NCI-H2227 (cell line): Measurements from ENCODE around the gene RALGPS2.

ENCODE experiments used
- DNase-seq: peaks from one replicate; lab custom pipeline; 2025; ENCODE audit not compliant: unreplicated experiment; lab: John Stamatoyannopoulos, UW

RALGPS2 gene

DNA sequence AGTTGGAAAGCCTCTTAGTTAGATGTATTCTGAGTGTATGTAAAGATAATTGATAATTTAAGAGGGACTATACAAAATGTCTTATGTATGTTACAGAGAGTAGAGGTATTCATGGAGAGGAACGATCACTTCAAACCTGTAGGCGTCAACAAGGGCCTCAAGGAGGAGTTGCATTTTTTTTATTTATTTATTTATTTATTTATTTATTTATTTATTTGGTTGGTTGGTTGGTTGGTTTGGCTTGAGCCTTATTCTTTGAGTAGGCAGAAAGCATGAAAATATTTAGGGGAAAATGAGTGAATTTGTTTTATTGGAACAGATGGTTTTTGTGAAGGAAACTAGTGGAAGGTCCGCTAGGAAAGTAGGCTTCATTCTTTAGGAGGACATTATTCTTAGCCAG lies 137.4 kb downstream of the RALGPS2 start:
- DNase-seq: no peak

DNA sequence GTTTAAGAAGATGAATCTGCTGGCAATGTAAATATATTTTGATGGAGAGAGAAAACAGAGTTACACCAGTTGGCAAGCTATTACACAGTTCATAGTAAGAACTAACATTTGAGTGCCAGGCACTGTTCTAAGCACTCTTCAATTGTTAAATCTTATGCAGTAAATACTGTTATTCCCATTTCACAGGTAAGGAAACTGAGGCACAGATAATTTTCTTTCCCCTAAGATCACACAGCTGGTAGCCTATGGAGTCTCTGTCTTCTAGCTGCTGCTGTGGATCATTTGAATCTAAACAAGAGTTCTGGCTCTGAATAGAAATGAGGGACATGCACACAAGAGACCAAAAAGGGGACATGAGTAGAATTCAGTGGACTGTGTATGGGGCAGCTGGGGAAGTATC lies 137.8 kb downstream of the RALGPS2 start:
- DNase-seq: no peak

DNA sequence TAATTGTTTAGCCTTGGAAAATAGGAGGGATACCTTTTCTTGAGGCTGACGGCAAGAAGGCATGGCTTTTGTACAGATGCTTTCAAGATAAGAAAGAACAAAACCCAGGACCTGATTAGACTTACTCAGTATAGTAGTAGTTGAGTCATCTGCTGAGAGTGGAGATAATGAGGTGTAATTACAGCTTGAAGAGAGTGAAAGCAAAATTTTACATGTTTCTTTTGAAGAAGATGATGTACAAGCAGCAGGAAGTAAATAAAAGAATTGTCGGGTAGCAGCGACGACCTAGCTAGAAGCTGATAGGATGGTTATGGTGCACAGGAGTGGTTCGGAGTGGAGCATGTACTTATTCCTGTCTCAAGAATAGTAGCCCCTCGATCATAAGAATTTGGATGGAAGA lies 139.3 kb downstream of the RALGPS2 start:
- peak; percentile 50 for DNase-seq

DNA sequence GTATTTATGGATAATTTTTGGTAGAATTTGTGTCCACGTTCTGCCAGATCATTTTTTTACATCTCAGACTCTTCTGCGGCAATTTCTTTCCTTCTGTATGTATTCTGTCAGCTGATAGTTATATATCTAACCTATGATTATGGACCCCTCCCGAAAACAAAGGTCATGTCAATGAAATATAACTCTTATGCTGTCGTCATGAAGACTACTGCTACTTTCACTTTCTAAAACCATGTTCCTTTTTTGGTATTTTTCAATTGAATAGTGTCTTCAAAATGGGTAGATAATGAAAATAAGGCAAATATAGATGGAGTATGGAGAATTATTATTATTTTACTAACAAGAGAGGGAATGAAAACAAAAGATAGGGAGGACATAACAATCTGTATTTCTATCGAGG lies 142.6 kb downstream of the RALGPS2 start:
- DNase-seq: peak; percentile 25

DNA sequence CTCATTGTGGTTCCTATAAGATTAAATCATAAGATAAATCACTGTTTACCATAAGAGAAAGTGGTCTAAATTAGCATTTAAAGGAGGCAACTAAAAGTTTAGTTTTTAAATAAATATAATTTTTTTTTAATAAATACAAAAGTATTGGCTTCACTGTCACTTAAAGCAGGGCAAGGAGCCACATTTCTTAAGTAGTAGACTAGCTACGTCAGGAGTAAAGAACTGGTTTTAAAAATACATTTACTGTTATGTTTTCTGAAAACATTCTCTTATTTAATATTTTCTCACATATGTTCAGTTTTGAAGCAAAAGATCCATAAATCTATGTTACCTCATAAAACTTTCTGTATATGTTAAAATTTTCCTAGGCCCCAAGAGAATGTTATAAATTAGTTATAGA lies 143.7 kb downstream of the RALGPS2 start:
- DNase-seq: no peak

DNA sequence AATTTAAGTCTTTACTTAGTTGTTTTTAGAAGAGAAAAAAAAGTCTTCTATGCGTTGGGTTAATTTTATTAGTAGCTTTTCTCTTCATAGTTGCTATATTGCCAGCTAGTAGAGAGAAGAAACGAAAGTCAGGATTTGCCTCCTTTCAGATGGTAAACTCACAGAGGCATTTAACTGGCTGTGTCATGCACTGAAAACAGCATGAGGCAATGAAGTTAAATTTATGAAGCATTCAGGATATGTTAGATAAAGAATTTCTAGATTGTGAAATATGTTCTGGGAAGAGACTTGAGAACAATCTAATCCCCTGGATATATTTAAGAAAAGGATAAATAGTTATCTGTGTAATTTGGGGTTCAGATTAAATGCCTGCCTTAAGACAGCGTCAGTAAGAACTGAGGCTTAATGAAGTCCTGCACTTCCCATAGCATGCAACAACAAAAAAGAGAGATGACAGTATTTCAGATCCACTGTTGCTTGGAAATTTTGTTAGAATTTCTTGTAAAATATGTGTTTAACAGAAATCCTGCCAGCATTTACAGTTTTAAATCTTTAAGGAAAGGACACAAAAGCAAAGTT lies 144.2 kb downstream of the RALGPS2 start:
- no peak for DNase-seq

DNA sequence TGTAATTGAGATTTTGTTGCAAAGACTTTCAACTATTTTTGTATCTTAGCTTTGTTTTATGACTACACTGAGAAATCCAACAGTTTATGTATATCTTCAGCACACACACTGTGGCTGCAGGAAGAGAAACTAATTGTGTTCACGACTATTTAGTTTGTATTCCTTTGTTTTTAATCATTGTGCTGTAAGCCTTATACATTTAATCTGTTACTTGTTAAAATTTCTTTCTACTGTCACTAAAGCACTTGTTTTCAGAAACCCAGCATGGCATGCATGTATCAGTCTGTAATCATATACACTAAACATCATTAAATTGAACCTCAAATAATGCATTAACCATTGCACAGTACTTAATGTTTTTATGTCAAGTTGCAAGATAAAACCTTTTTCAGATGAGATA lies 145.2 kb downstream of the RALGPS2 start:
- DNase-seq: no peak

DNA sequence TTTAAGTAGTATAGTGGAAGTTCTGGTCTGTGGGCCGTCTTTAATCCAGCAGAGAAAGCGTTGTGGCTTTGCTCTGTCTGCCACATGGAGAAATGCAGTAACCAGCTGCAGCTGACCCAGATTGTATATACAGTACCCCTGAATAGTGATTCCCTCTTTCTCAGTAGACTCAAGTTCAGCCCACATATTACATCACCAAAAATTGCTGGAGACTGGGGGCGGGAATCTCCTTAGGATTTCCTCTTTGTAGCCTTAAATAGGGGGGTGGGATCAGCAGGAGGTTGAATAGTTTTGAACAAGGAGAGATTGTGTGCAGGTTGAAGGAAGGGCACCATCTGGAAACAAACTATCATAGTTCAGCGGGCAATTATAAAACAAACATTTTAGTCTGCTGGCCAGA lies 145.9 kb downstream of the RALGPS2 start, which contains the start of gene ANGPTL1:
Gene ANGPTL1 (minus strand): TSS at position 134 of the 400 bp plus-strand sequence. CDS start 5,301 bp downstream, outside the sequence.
- DNase-seq: peak; percentile 77

DNA sequence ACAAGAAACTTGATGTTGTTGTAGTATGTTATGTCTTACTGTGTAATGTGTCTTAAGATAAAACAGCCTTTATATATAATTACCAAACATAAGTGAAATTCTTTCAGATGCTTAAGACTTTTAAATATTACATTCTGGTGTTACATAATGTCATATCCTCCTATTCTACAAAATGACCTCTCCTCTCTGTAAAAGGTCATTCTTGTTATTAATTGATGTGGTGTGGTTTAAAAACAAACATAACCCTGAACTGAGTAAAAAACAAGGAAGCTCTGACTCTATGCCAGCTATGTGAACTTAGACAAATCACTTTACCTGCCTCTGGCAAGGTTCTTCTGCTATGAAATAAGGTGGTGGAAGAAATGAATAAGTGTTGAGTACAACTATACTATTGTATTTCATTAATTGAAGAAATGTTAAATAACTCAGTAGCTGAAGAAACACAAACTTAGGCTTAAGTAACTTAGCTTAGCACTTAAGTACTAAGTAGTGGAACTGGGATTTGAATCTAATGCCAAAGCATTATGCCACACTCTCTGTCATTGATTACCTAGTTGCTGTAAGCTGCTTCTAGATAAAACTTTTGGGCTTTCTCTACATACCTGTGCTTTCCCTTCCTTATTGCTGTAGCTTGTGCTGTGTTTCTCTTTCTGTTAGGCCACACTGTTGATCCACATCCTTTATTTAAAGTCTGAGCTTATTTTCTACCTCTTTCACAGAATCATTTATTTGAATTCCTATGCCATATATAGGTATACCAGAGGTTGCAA lies 146.7 kb downstream of the RALGPS2 start:
- DNase-seq: no peak

DNA sequence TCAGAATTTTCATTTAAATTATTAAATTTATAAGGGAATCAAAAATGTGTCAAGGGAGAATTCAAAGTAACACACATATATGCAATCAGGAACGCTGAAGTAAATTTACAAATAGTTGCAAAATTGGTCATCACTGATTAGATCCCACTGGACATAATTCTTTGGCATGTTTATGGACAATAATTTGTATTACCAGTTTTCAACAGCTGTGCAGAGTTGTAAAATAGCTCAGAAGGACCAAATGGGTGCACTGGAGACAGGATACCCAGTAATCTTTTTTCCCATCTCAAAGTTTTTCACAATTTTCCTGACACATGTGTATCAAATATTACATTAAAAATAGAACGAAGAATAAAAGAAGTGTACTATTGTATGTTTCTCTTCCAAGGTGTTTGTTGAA lies 149.9 kb downstream of the RALGPS2 start:
- DNase-seq: no peak

DNA sequence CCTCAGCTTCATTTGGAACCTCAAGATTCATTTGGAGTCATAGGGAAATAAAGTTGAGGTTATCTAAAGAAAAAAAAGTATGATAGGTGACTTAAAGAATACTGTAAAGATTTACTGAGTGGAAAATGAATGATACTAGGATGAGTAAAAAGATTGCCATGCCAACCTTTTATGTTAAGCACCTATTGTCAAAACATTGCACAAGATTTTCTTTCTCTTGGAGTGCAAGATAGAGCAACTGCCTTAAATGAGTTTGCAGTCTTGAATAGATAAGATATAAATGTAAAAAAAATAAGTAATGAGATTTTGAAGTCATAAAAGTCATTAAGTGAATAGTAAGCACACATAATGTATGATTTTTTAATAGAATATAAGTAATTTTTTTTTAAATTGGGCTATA lies 150.9 kb downstream of the RALGPS2 start:
- no peak for DNase-seq

DNA sequence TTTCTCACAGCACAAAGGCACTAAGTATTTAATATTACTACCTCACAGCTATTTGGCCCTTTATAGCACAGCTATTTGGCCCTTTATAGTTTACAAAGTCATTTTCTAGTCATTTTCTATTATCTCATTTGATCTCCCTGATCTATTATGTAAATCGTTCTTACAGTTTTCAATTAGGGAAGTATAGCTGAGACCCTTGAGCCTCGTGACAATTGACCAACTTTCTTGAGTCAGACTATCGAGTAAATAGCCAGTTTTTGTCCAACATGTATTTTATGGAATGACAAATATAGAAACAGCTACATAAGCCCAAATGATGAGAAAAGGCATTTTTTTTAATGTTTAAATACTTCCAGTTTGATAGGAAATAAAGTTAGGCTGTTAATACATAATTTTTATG lies 152.9 kb downstream of the RALGPS2 start:
- DNase-seq: no peak

DNA sequence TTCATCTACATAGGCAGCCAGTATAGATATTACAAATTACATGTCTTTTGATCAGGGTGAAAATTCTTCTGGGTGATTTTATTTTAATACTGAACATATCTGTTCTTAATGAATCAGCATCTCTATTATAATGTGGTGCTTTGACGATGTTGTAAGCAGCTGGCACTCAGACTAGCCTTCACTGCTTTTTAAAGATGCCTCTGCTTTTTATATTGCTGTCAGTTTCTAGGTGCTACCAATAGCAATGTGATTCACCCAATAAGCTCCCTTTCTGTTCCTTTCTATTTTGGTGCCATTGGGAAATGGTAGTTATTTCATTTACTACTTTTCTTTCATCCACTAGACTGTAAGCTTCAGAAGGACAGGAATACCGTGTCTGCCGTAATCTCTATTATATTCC lies 156.9 kb downstream of the RALGPS2 start:
- no peak for DNase-seq

DNA sequence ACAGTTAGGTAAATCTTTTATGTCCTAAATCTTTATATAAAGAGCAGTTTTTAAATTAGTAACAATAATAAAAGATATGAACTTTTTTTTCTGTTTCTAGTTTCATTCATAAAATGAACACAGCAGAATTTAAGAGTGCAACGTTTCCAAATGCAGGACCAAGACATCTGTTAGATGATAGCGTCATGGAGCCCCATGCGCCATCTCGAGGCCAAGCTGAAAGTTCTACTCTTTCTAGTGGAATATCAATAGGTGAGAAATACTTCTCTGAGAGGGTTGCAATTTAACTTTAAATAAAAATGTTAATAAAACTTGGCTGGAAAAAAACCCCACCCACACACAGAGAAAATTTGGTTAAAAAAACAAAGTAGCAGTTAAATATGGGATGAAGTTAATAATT lies 160.8 kb downstream of the RALGPS2 start:
- DNase-seq: peak; percentile 12

DNA sequence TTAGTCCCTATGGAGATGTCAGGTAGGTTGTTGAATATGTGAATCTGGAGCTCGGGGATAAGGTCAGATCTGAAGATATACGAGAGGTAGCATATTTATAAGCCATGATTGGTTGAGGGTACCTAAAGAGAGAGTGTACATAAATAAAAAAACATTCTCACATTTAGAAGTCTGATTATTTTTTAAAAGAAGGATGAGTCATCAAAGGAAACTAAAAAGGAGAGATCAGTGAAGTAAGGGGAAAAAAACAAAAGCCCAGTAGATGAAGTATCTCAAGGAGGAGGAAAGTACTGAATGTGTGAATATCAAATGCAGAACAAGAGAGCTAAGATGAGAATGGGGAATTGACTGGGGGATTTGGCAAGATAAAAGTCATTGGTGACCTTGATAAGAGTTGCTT lies 161.5 kb downstream of the RALGPS2 start:
- DNase-seq: no peak

DNA sequence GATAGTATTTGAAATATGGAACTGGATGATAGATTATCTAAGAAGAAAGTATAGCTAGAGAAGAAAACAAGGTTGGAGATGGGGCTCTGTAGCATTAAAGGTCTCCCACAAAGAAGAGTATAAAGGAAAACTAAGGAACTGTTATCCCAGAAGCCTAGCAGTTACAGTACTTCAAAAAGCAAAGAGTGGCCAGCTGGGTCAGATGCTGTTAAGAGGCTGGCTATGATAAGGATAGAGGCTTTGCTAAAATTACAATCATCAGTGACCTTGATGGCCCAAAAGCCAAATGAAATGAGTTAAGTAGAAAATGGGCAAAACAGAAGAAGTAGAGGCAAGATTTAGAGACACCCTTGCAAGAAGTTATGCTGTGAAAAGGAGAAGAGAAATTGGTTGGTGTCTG lies 170.9 kb downstream of the RALGPS2 start:
- DNase-seq: no peak

DNA sequence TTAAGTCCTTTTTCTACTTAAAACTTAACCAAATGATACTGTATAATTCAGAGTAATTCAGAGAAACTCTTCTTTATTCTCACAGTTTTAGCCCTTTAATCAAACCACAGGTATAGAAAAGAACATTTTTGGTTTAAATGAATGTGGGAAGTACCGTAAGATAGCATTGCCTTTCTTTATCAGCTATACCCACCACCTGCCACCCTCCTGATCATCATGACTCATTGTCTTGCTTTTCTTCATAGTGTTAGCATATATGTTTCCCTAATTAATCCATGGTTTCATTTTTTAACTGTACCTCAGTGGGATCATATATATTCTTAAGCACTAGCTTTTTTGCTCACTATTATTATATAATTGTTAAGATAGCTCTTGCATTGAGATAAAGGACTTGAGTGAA lies 173.4 kb downstream of the RALGPS2 start:
- DNase-seq: no peak

DNA sequence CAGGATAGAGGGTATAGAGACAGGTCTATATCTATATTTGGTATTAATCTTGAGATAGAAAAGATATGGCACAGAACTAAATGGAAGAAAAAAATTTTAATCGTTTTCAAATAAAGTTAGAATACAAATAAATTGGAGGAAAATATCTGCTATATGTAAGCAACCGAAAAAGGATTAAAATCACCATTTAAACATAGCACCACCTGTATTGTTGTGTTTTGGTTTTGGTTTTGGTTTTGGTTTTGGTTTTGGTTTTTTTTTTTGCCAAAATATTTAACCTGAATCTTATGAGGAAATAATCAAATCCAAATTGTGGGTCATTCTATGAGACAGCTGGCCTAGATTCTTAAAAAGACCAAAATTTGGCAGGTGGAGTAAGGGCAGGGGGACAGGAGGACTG lies 174.4 kb downstream of the RALGPS2 start:
- no peak for DNase-seq

DNA sequence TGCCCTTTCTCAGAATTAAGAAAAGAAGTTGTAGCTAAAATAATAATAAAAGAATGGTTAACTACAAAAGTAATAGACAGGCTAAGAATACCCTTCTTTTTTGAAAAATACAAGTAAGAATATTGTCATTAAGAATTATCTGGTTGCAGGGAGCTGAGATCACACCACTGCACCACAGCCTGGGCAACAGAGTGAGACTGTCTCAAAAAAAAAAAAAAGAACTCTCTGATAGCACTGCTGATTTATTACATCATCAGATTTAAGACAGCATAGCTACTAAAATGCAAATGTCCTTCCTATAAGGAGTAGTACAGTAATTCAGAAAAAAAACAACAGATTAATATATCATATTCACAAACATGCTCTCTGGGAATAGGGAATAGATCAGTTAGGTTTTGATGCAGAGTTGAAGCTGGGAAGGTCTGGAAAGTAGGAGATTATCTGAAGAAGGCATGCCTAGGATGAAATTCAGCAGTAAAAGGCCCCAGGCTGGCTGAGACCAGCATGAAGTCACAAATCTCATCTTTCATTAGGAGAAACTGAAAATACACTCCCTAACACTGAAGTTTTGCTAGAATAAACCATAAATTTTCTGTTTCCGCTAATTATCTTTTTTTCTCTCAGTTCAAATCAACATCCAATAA lies 176.6 kb downstream of the RALGPS2 start:
- DNase-seq: no peak

DNA sequence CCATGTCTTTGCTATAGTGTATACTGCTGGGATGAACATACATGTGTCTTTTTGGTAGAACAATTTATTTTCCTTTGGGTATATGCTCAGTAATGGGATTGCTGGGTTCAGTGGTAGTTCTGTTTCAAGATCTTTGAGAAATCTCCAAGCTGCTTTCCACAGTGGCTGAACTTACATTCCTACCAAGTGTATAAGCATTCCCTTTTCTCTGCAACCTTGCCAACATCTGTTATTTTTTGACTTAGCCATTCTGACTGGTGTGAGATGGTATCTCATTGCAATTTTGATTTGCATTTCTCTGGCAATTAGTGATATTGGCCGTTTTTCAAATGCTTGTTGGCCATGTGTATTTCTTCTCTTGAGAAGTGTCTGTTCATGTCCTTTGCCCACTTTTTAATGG lies 183.3 kb downstream of the RALGPS2 start:
- DNase-seq: no peak

DNA sequence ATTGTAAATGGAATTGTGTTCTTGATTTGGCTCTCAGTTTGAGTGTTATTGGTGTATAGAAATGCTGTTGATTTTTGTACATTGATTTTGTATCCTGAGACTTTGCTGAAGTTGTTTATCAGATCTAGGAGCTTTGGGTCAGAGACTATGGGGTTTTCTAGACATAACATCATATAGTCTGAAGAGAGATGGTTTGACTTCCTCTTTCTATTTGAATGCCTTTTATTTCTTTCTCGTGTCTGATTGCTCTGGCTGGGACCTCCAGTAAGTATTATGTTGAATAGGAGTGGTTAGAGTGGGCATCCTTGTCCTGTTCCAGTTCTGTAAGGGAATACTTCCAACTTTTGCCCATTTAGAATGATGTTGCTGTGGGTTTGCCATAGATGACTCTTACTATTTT lies 185.0 kb downstream of the RALGPS2 start:
- DNase-seq: no peak

DNA sequence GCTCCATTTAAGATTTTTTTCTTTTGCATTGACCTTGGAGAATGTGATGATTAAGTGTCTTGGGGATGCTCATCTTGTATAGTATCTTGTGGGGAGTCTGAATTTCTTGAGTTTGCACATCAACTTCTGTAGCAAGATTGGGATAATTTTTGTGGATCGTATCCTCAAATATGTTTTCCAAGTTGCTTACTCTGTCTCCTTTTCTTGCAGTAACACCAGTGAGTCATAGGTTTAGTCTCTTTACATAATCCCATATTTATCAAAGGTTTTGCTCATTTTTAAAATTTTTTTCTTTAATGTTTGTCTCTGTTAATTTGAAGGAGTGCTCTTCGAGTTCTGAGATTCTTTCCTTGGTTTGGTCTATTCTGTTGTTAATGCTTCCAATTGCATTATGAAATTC lies 187.6 kb downstream of the RALGPS2 start:
- DNase-seq: no peak
